ENCODE results near the gene PHIP.
A peak's percentile ranks its signal among the peaks of the same experiment; 100 is the strongest.
"Not testable (repeated sequence)": the region's sequence is repeated elsewhere in the genome, so short reads cannot be mapped to it uniquely, and the experiment has no call there.

The PHIP gene

DNA sequence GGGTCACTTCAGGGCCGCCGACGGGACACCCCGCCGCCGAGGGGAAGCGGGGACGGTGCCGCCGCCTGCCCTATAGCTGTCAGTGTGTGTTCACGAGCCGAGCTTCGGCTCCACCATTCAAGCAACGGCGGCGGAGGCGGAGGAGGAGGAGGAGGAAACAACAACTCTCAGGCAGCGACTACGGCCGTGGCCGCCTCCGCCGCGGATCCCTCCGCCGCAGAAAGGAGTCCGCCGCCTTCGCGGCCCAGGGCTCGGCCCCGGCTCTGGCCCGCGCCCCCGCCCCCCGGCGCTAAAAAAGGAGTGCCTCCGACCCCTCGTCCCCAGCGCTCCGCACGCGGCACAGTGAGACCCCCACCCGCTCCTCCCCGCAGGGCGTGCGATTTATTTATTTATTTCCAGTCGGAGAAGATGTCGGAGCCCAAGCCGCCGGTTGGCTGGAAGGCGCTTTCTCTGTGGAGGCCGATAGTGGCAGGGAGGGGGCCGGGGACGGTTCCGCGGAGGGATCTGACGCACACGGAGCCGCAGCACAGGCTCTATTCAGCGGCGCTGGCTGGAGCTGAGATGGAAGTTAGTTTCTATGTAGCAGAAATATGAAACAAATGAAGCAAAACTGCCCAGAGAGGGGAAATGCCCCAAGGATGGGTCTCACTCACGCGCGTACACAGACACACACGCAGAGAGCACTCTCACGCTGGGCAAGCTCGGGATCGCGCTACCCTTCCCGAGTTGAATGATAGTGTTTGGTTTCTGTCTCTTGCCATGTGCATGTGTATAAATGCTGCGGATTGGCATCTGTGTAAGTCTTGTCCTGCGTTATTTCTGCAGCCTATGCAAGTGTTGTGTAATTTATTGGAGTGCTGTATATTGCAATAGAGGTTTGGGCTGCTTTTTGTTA, at the start of gene PHIP:
TSS of gene PHIP (minus strand) at position 180 of the 895 bp plus-strand sequence. CDS start 186 bp downstream, outside the sequence.
- peak; percentile 95 for DNase-seq

DNA sequence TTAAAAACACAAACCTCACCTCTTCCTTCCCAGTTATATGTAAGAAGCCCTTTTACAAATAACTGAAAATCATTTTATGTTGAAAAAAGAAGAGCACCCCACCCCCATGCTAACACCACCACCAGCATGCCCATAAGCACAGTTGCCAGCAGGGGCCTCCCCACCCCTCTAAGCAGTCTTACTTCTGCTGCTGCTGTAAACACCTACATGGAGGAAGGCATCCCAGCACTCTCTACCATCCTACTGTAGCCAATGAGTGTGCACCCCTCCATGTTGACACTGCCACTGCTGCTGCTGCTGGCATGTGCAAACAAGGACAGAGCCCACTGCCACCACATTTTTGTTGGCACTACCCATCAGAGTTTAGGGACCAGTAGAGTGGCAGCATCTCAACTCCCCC, 49.6 kb upstream of the PHIP start:
- DNase-seq = no peak

DNA sequence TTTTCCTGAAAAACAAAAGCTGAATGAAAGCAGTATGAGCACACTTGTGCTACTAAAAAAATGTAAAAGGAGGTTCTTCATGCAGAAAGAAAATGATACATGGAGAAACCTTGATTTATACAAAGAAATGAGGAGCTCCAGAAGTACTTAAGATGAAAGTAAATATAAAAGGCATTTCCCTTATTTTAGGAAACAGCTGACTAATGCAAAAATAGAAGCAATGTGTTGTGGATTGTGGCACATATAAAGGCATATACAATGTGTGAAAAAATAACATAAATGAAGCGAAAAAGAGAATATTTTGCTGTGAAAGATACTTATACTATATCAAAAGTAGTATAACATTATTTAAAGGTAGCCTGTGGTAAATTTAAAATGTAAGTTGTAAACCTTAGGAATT, 41.2 kb upstream of the PHIP start:
- DNase-seq = no peak

DNA sequence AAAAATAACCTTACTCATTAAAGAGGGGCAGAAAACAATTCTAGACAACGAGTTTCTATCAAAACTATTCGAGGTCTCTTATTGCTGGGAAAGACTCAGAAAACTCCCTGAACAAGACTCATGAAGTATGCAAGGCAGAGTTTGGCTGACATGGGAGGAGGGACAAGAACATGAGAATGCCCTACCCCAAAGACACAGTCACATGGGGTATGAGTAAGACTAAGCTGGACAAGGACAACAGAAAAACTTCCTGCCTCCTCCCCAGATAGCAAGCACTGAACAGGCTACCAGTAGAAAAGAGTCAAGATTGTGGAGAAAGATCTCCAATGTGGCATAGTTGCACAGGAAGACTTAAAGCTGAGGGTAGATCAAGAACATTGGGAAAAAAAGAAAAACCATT, 39.7 kb upstream of the PHIP start:
- no peak for DNase-seq

DNA sequence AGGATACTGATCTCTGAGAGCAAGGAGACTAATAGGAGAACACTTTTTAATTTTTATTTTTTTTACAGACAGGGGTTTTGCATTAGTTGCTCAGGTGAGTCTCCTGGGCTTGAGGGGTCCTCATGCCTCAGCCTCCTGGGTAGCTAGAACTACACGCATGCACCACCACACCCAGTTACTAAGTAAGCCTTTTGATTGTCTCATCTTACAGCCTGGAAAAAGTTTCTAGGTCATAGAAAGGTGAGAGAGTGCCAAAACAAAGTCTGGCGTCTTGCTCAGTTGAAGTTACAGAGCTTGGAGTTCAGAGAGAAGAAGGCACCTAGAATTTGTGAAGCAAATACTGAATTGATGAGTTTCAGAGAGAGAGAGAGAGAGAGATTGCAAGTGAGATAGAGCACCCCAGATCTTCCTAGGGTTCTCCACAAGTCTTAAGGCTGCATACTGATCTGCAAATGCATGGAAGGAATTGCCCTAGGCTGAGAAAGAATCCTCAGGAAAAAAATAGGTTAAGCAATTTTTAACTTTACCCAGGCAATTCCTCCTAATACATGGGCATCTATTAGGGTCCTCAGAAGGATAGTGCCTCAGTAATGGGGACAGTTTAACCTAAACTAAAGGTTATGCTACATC, 37.6 kb upstream of the PHIP start:
- no peak for DNase-seq

DNA sequence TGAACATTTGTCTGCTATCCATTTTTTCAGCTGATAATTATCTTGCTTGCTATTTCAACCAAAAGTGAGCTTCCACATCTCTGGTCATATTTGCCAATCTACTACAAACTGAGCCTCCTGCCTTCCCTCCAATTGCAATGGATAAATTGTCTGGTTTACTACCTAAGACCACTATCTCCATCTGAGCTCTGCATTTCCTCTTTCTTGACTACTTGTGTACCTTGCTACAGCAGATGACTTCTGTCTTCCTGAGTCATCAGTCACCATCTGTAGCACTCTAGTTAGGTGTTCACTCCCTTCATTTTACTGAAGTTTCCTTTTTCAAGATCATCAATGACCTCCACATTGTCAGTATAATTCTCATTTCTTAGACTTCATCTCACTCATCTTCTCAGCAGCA, 33.5 kb upstream of the PHIP start:
- no peak for DNase-seq

DNA sequence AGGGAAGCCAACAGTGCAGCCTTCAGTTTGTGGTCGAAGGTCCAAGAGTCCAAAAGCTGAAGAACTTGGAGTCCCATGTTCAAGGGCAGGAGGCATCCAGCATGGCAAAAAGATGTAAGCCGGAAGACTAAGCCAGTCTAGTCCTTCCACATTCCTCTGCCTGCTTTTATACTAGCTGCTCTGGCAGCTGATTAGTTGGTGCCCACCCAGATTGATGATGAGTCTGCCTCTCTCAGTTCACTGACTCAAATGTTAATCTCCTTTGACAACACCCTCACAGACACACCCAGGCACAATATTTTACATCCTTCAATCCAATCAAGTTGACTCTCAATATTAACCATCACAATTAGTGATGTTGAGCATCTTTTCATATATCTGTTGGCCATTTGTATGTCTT, 23.1 kb upstream of the PHIP start:
- DNase-seq = no peak

DNA sequence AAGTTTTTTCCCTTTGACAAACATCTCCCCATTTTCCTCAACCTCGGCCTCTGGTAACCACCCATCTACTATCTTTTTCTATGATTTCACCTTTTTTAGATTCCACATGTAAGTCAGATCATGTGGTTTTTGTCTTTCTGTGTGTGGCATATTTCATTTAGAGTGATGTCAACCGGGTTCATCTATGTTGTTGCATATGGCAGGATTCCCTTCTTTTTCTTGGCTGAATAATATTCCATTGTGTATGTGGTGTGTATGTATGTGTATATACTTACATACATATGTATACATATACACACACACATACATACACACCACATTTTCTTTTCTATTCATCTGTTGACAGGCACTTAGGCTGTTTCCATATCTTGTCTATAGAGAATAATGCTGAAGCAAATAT, 22.2 kb upstream of the PHIP start:
- DNase-seq = no peak

DNA sequence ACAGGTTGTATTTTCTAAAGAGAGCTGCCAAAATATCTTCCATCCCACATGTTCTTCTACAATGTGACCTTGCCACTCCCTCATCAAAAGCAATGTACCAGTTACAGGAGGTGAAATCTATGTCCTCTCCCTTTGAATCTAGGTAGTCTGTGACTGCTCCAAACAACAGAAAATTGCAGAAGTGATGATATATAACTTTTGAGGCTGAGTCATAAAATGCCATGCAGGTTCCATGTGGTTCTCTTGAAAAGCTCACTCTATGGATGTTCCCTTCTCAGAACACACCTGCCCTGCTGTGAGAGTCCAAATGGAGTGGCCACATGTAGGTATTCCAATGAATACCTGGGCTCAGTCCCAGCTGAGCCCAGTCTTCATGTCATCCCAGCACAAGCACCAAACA, 16.9 kb upstream of the PHIP start:
- no peak for DNase-seq

DNA sequence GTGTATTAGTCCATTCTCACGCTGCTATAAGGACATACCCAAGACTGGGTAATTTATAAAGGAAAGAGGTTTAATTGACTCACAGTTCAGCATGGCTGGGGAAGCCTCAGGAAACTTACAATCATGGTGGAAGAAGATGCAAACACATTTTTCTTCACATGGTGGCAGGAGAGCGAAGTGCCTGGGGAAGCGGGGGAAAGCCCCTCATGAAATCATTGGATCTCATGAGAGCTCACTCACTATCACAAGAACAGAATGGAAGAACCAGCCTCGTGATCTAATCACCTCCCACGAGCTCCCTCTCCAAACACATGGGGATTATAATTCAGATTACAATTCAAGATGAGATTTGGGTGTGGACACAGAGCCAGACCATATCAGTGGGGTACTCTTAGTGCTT, 13.7 kb upstream of the PHIP start:
- not testable (repeated sequence) for DNase-seq

DNA sequence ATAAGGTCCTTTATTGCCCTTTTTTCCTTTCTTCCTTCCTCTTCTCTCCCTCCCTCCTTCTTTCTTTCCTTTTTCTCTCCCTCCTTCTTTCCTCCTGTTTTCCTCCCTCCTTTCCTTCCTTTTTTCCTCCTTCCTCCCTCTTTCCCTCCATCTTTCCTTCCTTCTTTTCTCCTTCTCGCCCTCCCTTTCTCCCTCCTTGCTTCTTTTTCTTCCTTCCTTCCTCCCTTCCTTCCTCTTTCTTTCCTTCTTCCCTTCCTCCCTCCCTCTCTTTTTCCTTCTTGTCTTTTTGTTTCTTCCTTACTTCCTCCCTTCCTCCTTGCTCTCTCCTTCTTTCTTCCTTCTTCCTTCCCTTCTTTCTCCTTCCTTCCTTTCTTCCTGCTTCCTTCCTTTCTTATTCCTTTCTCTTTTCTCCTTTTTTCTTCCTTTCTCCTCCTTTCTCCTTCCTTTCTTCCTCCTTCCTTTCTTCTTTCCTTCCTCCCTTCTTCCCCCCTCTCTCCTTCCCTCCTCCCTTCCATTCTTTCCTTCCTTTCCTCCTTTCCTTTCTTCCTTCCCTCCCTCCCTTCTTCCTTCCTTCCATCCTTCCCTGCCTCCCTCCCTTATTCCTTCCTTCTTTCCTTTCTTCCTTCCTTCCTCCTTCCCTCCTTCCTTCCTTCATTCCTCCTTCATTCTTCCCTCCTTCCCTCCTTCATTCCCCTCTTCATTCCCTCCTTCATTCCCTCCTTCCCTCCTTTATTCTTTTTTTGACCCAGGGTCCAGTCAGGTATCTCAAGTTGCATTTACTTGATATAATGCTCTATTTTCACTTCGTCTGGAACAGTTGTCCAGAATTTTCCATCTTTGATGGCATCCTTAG, 11.7 kb upstream of the PHIP start:
- DNase-seq = no peak

DNA sequence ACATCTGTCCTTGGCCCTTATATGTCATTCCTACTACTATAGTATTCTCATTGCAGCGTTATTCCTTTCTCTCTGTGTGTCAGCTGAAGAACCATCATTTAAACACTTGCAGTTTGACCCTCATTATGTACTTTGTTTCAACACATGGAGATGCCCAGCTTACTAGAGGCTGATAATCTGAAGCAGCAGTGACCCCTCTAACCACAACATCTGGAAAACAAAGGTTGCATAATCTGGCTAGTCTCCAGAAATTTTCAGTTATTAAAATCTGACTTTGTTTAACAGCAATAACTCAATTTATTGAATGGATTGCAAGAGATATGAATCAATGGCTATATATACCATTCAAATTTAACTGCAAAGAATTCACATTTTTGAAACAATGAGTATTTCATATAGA, 6.6 kb upstream of the PHIP start:
- DNase-seq = no peak

DNA sequence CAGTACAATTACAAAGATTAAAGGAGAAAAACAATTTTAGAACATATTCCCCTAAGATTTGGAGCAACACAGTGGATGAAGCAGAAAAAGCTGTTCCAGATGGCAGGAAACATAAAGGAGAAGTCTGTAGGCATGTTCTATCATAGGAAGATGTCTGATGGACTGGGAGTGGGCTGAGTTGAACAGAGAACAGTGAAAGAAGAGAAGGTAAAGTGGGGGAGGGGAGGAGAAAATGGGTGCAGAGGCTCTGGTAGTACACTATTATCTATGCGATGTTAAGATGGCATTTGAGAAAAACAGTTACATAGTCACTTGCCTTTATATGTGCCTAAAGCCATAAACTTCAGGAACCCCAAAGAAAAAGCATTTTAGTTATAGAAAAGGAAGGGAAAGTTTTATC, 4.2 kb upstream of the PHIP start:
- DNase-seq = no peak

DNA sequence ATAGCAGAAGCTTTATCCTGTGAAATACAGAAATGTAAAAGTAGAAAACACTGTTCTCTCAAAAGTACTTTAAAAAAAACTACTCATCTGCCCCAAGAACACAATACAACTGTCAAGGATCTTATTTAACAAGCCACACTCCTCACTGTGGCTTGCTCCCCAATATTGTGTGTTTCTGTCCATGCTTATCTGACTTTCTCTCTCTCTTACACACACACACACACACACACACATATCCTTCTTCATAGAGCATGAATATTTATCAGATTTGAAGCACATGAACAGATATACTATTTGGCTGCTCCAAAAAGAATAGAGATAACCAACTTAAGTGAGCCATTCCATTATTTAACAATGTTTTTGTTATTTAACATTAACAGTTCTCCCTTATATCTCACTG, 3.6 kb upstream of the PHIP start:
- no peak for DNase-seq

DNA sequence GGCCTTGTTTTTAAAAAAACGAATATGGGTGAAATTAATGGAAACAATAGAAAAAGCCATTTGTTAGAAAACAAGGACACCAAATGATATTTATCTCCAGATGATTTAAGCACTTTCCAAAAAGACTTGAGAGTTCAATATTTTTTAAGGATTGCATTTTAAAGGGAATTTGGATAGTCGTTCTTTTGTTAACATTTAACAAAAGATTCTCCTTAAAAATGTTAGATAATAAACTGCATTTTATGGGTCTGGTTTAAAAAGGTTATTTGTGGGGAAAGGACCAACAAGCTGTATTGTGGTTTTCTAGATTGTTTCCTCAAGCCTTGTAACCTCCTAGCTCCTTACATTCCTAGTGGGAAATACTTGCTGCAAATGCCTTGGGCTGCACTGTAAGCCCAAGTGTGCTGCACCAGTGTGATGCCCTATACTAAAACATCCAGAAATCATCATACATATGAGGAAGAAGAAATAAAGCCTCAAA, 1.5 kb upstream of the PHIP start:
- DNase-seq = no peak

DNA sequence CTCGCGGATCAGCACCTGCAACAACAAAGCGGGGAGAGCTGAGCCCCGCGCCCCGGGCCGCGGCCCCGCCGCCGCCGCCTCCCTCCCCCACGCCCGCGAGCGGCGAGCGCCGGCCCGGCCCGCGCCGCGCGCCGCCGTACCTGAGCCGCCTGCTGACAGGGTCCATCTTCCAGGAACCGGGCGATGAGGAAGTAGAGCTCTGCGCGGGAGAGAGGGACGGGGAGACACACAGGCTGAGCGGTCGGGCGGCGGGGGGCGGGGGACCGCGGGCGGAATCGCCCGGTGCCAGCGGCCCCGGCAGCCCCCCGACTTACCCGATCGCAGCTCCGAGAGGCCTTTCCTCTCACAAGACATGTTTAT, 359 bp downstream of the PHIP start:
- no peak for DNase-seq

DNA sequence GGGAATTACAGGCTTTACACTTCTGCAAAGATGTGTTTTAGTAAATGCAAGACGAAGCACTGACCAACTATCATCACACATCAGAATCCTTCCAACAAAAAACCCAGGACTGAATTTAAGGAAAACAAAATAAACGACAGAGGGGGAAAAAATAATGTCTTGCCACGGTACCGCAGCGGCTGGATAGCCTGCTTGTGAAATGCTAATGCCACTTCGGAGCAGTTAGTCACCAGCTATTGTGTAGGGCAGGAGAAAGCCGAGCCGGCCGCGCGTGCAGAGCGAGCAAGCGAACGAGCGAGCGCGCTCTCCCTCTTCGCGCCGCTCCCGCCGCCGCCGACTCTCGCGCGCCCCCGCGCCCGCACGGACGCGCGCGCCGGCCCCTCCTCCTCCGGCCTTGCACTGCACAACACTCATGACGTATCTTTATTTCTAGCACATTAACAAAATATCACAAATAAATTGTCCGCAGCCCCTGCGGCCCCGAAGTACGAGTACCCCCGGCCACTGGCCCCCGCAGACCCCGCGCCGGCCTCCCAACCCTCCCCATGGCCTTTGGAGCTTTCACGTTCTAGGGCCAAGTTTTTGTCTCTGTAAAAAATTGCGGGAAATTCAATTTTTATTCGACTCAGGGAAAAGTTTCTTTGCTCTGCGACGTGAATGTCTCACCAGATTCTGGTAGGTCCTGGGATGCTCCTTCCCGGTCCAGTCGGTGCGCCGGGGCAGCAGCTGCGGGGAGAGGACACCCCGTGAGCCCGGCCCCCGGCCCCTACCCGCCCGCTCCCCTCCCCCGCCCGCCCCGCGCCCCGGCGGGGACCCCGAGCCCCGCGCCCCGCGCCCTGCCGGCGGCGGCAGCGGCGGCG, 1.0 kb downstream of the PHIP start:
- DNase-seq = peak; percentile 90

DNA sequence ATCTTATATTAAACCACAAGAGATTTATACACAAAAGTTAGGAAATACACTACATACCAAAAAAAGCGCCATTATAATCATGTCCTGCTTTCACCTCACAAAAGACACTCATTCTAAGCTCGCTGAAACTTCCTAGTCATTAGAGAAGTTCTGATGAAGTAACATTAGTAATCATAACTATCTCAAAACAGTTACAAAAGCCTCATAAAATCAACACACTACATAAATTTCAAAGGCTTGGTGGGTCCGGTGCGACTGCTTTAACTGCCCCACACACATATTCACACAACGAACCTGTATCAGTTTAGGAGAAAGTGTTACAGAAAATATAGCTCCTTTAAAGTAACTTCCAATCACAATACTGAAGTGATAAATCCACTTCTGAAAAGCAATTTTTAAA, 1.9 kb downstream of the PHIP start:
- DNase-seq = peak; percentile 26

DNA sequence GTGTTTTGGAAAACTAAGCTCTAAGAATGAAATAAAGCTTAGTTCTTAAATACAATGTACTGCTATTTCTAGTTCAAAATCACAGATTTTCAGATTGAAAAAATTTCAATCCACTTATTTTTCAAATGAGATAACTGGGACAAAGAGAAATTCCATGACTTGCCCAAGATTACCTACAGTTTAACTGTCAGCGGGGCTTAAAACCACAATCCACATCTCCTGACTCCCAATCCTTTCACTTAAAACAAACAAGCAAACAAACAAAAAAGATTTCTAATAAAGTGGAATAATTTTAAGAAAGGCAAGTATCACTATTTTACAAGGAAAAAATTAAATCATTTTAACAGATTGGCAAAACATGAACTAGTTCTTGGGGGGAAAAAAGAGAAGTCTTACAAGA, 4.2 kb downstream of the PHIP start:
- no peak for DNase-seq

DNA sequence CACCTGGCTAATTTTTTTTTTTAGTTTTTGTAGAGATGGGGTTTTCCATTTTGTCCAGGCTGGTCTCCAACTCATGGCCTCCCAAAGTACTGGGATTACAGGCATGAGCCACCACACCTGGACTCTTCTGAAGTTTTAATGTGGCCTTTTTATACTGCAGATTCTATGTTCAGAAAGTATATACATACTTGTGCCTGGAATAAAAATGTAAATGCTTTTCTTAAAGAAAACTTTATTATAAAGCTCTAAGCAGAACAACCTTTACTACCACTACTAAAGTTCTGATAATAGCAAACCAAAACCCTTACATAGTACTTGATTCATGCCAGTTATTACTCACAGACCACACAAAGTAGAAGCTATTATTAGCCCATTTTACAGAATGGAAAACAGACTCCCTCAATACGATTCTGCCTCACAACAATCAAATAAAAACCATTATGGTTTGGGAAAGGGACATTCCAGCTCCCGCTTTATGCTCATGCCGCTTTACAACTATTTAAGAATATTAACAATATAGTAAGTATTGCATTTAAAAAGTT, 5.3 kb downstream of the PHIP start:
- DNase-seq = no peak

DNA sequence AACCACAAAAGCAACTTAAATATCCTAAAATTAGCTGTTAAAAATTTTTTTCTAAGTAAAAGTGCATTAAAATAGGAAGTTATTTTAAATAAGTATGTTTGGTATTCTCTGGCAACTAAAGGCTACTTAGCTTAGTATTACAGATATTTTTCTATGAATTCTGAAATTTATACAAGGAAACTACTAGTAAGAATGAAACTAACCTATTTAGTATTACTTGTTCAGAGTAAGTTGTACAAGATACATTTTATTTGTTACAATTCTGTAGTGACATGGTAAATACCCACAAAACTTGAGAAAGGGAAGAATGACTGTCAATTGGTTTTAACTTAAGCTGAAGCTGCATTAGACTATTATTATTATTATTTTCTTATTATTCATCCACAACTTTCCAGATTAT, 6.5 kb downstream of the PHIP start:
- DNase-seq = no peak

DNA sequence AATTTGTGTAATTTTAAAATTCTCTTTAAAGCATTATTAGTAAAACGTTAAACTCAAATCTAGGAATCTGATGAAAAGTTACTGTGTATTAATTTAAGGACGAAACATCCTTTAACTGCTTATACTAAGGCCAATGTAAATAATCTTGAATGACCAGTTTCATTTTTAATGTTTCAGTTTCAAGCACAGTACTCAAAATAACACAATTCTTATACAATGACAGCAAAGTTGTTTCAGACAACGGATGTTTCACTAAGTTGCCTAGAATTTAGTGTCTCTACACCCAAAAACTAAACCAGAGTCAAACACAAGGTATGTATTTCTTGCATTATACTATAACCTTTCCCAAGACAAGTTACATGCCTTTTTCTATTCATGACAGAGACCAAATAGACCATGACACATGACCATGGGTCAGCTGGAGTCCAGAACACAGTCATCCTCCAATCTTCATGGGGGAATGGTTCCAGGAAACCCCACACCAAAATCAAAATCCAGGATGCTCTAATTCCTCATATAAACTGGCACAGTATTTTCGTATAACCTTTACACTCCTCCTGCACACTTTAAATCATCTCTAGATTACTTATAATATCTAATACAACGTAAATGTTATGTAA, 7.7 kb downstream of the PHIP start:
- no peak for DNase-seq
